ENCODE measurements around the gene RIMS1. TPM values are rescaled to one million over a fixed set of nuclear protein-coding genes. Genes with fewer than 3 reads are reported as not detected.

The RIMS1 gene
- total RNA-seq, 1 experiment from 2014 or later = 4.4 TPM

DNA sequence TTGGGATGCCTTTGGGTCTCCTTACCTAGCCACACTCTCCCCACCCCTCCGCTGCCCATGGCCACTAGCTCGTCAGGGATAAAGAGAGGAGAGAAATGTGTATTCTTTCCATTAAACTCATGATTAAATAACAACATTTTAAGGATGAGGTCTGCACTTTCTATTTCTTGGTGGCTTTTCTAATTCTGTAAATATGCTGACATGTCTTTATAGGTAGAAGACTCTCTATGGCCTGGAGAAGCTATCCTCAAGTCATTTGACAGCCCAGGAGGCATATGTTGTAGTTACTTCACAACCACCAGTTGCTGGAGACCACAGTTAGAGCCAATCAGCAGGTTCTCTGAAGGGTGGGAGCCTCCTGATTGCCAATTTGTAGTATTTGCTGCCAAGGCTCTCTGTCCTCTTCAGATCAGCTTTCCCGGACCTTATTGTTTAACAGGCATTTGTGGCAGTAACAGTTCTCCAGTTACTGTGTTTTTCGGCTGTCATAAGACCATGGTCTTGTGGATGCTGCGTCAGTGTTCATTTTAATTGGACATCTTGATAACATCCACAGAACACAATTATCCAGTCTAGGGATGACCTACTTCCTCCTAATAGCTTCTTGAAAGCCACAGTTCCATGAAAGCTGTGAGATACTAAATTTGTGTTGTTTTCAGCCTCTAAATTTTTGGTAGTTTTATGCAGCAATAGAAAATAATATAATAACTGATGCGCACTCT, 530.6 kb downstream of the RIMS1 start:
- no peak for DNase-seq (ENCODE audit: low spot score)

- no peak for DNase-seq (ENCODE audit: low spot score)
Measured at GRCh38 chr6:72417759-72418158, 531.4 kb downstream of the RIMS1 start.

- peak; percentile 54 for DNase-seq (ENCODE audit: low spot score)
Measured at GRCh38 chr6:72418495-72418894, 532.1 kb downstream of the RIMS1 start.

DNA sequence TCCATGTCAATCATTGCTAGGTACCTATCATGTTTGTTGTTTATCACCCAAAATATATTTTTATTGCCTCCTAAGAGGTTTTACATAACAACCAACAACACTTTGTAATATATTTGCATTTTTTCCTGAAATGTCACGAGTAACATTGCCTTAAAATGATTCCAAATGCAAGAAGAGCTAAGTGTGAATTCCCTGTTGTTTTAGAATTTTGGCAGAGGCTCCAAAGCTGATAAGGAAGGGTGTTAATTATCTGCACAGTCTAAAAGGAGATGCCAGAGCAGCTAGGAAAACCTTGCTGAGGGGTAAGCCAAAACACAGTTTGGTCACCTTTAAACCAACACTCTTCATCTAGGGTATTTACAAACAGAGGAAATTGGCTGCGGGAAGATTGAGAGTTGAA, 533.6 kb downstream of the RIMS1 start:
- no peak for DNase-seq (ENCODE audit: low spot score)

DNA sequence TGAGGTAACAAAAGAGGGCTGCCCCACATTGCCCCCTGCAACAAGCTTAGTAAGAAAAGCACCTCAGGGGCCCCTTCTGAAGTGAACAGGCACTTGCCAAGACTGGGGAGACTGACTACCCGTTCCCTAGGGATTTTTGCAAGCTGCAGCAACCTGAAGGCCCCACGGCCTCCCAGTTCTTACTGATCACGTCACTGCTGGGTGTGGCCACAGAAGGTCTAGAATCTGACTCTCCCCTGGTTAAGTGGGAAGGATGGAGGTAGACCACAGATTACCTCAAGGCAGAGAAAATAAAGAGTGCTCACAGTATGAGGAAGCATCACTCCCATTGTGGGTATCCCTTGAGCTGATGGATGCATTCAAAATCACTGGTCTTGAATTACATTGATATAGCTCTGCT, 534.1 kb downstream of the RIMS1 start:
- DNase-seq (ENCODE audit: low spot score) = peak; percentile 15

DNA sequence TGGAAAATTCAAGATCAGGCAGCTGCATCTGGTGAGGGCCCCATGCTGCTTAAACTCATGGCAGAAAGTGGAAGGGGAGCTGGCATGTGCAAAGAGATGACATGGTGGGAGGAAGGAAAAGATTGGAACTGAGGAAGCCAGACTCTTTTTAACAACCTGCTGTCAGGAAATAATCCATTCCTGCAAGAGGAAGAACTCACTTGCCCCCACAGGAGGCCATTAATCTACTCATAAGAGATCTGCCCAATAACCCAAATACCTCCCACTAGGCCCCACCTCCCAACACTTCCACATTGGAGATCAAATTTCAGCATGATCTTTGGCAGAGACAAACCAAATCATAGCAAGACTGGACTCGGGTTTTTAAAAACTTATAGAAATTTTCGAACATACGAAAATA, 535.0 kb downstream of the RIMS1 start:
- no peak for DNase-seq (ENCODE audit: low spot score)

- no peak for DNase-seq (ENCODE audit: low spot score)
Measured at GRCh38 chr6:72422171-72422570, 535.8 kb downstream of the RIMS1 start.

DNA sequence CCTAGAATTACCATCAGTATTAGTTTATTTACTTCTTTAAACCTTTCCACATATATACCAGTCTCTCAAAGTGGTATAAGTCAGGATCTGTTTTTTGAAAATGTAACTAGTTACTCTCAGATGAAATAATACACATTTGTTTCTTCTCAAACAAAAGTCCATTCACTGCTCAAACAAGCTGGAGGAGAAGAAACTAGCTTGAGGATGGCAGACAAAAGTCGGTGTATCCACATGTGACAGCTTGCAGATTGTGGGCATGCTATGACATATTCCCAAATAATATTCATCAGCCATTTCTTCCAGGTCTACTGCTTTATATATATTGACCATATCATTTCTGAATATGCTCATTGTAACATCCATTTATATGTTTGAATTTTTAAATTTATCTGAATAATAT, 538.1 kb downstream of the RIMS1 start:
- DNase-seq (ENCODE audit: low spot score) = no peak

GRCh38 chr6:72425003-72425681, 538.8 kb downstream of the RIMS1 start:
- no peak for DNase-seq (ENCODE audit: low spot score)

- DNase-seq (ENCODE audit: low spot score) = no peak
Measured at GRCh38 chr6:72440611-72441010, 554.3 kb downstream of the RIMS1 start.

DNA sequence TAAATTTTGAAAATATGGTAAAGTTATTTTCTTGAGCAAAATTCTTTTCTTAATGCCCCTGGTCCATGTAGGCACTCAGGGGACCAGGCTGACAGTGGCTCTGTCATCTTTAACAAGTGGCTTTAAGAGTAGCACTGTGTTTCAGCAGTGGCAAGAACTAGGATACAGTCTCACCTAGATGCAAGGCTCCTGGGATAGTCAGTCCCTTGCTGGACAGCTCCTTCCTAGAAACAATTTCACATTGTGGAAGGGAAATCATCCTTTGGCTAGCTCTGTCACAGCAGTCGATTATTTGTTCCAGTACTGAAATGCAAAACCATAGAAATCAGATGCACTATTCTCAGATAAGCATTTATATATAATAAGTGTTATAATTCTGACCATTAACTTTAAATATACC, 560.1 kb downstream of the RIMS1 start:
- no peak for DNase-seq (ENCODE audit: low spot score)

All from H4 (cell line).